ENCODE data around the gene NR4A1.

NR4A1 gene

DNA sequence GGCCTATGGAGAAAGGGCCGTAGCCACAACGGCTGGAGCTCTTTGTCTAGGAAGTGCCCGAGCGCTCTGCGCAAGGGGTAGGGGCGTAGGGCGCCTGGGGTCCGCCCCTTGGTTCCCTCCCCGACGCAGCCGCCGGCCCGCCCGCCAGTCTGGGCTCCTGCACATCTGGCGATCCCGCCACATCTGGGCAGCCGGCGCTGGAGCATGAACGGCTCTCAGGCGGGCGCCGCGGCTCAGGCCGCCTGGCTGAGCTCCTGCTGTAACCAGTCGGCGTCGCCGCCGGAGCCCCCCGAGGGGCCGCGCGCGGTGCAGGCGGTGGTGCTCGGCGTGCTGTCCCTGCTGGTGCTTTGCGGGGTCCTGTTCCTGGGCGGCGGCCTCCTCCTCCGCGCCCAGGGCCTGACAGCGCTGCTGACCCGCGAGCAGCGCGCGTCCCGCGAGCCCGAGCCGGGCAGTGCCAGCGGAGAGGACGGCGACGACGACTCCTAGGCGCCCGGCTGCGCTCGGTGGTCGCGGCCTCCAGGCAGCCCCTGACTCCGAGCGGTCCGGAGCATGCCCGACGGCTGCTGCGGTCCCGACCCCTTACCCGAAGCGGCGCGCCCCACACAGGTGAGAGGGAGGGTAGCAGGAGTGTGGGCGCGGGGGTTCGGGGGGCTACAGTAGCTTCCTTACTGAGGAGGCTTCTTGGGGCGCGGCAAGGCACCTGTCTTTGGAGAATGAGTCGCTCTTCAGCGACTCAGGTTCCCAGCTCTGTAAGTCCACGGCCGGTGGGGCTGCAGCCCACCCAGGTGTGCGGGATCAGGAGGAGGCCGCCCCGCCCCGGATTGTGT, 28.5 kb downstream of the NR4A1 start, which contains the start of gene SMIM41:
SMIM41 (plus strand) TSS at position 129 of the 827 bp plus-strand sequence; CDS start at position 205, 76 bp downstream.
- no peak for DNase-seq (ENCODE audit: low read depth, low spot score)

DNA sequence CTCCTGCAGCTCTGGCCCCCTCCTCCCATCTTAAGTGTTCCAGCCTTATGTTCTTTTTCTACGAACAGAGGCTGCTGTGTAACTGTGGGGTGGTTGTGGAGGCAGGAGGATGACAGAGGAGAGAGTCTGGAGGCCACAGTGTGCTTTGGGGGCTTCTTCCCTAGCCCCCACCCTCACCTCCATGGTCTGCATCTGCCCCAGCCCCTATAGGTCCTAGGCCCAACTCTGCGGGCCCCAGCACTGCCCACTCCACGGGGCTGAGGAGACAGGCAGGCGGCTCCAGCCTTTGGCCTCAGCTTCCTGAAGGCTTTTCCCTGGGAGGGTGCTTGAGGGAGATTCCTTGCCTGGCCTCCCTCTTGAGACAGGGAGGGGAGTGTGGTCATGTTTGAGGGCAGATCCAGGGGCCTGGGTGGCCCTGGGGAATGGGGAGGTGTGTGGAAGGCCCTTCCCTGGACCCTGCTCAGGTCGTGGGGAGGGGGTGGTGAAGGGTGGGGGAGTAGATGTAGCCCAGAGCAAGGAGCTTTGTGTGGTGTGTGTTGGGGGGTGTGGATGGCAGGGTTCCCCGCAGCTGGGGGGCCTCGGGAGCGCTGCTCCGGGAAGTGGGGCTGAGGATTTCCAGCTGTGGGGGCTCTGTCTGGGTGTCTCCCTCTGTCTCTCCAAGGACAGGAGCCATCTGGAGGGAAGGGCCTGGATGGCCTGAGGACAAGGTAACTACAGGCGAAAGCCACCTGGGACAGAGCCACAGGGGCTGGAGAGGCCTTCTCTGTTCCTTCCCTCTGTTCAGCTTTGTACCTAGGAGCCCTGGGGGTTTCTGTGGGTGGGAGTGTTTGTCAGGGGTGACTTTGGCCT, 29.4 kb downstream of the NR4A1 start:
- no peak for DNase-seq (ENCODE audit: low read depth, low spot score)

GRCh38 chr12:52081263-52081733, 30.1 kb downstream of the NR4A1 start:
- DNase-seq (ENCODE audit: low read depth, low spot score), result no peak

- no peak for DNase-seq (ENCODE audit: low read depth, low spot score)
These were observed 30.9 kb downstream of the NR4A1 start for GRCh38 chr12:52082026-52082668.

DNA sequence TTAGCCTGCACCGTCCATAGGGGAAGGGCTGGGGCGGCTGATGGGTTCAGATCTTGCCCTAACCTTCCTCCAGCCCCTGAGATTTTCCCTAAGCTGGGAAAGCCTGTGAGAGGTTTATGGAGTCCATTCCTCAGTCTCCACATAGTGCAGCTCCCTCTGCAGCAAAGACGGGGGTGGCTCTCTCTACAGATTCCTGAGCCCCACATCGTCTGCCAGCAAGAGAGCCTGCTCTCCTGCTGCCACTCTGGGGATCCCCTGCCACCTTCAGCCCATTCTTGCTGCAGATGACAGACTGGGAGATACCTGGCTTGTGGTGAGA, 31.4 kb downstream of the NR4A1 start:
- DNase-seq (ENCODE audit: low read depth, low spot score), result no peak

- peak; percentile 47 for DNase-seq (ENCODE audit: low read depth, low spot score)
These were observed 31.9 kb downstream of the NR4A1 start for GRCh38 chr12:52082988-52083637.

- no peak for DNase-seq (ENCODE audit: low read depth, low spot score)
These were observed 32.4 kb downstream of the NR4A1 start for GRCh38 chr12:52083638-52083996.

DNA sequence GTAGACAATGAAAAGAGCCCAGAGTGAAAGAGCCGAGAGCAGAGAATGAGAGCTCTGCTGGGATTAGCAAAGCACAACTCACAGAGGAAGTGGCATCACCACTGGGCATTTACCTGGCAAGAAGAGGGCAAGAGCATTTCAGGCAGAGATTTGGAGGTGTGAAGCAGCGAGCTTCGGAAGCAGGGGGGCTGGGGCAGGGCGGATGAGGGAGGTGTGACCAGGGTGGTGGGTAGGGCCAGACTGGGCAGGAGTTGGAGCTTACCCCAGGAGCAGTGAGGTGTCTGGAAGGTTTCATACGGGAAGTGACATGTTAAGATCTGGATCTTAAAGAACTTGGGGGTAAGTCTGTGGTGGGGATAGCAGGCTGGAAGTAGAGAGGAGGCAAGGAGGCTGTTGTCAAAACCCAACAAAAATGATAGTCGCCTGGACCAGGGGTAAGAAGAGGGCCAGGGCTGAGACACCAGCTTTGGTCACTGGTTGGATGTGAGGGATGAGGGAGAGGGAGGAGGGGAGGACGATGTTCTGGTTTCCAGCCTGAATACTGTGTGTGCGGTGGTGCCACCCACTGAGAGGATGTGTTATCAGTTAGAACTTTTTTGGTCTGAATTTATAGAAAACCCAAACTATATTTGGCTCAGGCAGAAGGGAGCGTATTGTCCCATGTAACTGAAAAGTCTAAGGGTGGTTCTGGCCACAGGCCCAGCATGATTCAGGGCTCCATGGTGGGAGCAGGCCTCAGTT, 33.4 kb downstream of the NR4A1 start:
- no peak for DNase-seq (ENCODE audit: low read depth, low spot score)

- DNase-seq (ENCODE audit: low read depth, low spot score), result no peak
These were observed 34.5 kb downstream of the NR4A1 start for GRCh38 chr12:52085682-52086180.

DNA sequence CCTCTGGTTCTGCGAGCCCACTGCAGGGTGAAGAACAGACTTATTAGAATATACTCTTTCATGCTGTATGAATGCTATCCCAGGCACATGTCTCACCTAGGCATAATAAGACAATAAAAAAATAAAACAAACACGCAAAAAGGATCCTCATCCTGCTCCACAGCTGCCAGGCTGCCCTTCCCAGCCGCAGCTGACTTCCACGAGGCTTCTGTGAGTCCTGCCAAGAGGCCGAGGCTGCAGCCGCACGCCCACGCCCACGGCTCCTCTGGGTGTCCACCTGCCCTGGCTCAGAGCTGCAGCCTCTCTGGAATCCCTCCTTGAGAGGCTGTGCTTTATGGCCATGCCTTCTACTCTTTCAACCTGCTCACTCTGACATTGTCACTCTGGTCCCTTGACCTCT, 35.1 kb downstream of the NR4A1 start:
- no peak for DNase-seq (ENCODE audit: low read depth, low spot score)

DNA sequence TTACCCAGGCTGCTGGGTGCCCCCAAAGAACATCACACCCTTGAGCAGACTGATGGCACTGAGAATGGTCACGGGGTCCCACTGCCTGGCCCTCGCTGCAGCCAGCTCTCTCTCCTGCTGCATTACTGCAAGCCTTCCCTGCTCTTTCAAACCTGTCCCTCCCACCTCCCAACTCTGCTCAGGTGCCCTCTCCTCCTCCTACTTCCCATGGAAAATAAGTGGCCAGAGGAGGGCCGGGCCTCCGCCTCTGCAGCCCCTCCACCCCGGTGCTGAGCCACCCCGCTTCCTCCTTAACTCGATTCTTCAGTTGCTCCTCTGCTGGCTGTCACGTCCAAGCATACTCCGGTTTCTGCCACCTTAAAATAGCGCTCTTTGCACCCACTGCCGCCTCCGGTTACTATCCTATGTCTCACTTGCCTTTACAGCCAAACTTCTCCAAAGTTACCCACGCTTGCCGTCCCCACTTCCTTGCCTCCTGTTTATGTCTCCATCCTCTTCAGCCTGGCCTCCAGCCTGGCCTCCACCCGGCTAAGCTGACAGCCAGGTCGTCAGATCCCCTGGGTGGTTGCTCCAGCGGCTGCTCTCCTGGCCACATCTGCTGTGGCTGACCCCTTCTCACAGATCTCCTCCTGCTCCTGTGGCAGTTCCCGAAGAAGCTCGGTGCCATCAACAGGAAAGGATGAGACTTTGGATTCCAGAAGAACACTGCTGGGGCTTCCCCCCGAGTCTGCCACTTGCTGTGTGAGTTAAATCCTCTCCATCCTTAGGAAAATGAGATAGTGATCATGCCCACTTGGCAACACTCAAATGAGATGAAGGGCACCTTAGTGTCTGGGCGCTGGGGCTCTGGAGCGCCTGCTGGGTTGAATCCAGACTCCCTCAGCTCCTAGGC, 35.9 kb downstream of the NR4A1 start:
- DNase-seq (ENCODE audit: low read depth, low spot score), result no peak

- DNase-seq (ENCODE audit: low read depth, low spot score), result no peak
These were observed 36.9 kb downstream of the NR4A1 start for GRCh38 chr12:52087961-52088820.

DNA sequence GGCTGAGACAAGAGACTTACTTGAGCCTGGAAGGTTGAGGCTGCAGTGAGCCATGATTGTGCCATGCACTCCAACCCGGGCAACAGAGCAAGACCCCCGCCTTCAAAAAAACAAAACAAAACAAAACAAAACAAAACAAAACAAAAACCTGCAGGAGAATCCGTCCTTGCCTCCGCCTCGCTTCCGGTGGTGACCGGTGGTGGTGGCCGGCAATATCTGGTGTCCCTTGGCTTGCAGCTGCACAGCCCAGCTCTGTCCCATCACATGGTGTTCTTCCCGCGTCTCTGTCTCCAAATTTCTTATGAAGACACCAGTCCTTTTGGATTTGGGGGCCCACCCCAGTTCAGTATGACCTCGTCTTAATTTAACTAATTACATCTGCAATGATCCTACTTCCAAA, 38.2 kb downstream of the NR4A1 start:
- DNase-seq (ENCODE audit: low read depth, low spot score), result no peak

DNA sequence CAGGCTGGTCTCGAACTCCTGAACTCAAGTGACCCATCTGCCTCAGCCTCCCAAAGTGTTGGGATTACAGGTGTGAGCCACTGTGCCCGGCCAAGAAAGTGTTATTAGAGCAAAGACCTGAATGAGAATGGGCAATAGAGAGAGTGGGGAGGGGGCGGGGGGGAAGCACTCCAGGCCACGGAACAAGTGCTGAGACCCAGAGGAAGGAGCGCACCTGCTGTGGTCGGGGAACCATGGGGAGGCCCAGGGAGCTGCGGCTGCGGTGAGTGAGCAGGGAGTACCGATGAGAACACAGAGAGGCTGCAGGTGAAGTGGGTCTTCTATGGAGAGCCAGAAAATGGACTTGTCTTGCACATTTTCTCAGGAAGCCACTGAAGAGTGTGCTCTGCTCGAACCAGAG, 39.0 kb downstream of the NR4A1 start:
- DNase-seq (ENCODE audit: low read depth, low spot score), result no peak

GRCh38 chr12:52091061-52091460, 39.8 kb downstream of the NR4A1 start:
- DNase-seq (ENCODE audit: low read depth, low spot score), result no peak

DNA sequence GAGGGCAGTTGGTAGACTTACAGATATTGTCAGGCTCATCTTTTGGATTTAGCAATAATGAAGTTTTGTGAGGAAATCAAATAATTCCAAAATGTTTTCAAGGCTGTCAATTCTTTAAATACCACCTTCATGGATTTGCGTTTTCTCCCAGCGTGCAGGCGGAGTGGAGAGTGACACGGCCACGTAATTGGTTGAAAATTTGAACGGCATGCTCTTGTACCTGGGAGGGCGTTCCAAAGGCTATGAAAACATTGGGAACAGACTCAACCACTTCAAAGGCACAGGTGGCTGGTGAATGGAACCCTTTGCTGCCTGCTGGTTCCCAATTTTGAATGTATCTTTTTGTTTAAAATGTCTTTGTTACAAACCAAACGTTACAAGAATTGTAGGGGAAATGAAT, 40.6 kb downstream of the NR4A1 start:
- DNase-seq (ENCODE audit: low read depth, low spot score), result no peak

DNA sequence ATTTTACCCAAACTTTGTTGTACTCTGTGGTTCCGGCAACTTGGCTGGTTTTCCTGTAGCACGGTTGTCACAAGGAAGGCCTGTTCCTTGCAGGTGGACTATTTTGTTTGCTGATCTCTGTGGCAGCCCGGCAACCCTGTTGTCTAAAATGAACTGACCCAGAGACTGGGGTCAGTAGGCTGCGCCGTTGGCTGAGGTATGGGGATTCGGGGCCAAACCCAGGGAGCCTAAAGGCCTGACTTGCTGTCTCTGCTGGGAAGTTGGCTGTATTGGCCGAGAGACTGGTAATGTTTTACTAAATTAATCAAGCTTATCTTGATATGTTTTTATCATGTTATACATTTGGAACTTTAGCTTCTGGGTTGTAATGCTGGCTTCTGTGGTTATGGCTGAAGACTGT, 42.1 kb downstream of the NR4A1 start:
- DNase-seq (ENCODE audit: low read depth, low spot score), result no peak

GRCh38 chr12:52096332-52097044, 45.2 kb downstream of the NR4A1 start:
- no peak for DNase-seq (ENCODE audit: low read depth, low spot score)

Measured in activated naive CD8-positive, alpha-beta T cell treated with anti-CD3 and anti-CD28 coated beads, Interleukin-2, amount 50 U/mL, for 16 hours (primary cell).